Chondrocyte (in vitro differentiated cells): ENCODE results near the gene TNIP1. TPM values are rescaled to one million over a fixed set of nuclear protein-coding genes. Genes with fewer than 3 reads are reported as not detected.

Experiments
- DNase-seq: peaks from one replicate; pipeline ENCODE4 v3.0.0; 2021; ENCODE audit warnings: mixed read lengths, low spot score
- H3K27ac Mint-ChIP-seq: one replicate; pipeline ENCODE4 v1.8.0; 2021; ENCODE audit warnings: mild to moderate bottlenecking, moderate library complexity, mixed read lengths; ENCODE audit not compliant: unreplicated experiment
- H3K27me3 Mint-ChIP-seq: 2 replicates; pipeline ENCODE4 v1.8.0; 2021; ENCODE audit warnings: low read depth, mixed read lengths
- H3K36me3 Mint-ChIP-seq: 2 replicates; pipeline ENCODE4 v1.8.0; 2021; ENCODE audit warnings: low read depth, mixed read lengths
- H3K4me1 Mint-ChIP-seq: 2 replicates; pipeline ENCODE4 v1.8.0; 2021; ENCODE audit warnings: low read depth, mild to moderate bottlenecking, mixed read lengths
- H3K4me3 Mint-ChIP-seq: one replicate; pipeline ENCODE4 v1.8.0; 2021; ENCODE audit warnings: mild to moderate bottlenecking, moderate library complexity, mixed read lengths; ENCODE audit not compliant: unreplicated experiment
- H3K9me3 Mint-ChIP-seq: 2 replicates; pipeline ENCODE4 v1.8.0; 2021; ENCODE audit warnings: low read depth, mixed read lengths
- CTCF ChIP-seq: fragments of 200-600 bp; sonication (generic); IDR thresholded peaks from 2 replicates; pipeline ENCODE4 v1.5.0; 2021; ENCODE audit warnings: antibody characterized with exemption, mild to moderate bottlenecking, moderate library complexity
- total RNA-seq: library from RNA; stranded (reverse); gene quantifications from 3 replicates; pipeline ENCODE4 v1.2.1, GENCODE V29; 2021

TNIP1 gene
- total RNA-seq, 1 donor from 2014 or later: 75.6 TPM

- no peaks in the 10 kb centered on the region for H3K9me3 Mint-ChIP-seq
- no peaks in the 10 kb centered on the region for H3K4me1 Mint-ChIP-seq
- no peak overlapping the region for H3K4me3 Mint-ChIP-seq
- H3K27me3 Mint-ChIP-seq: no peaks in the 10 kb centered on the region
- DNase-seq: no peak
- H3K27ac Mint-ChIP-seq: no peak overlapping the region
- H3K36me3 Mint-ChIP-seq: peaks cover 31% of the 10 kb centered on the region
- TF ChIP-seq CTCF: no peak
These were observed 52.1 kb downstream of the TNIP1 start for GRCh38 chr5:151028717-151029116.

DNA sequence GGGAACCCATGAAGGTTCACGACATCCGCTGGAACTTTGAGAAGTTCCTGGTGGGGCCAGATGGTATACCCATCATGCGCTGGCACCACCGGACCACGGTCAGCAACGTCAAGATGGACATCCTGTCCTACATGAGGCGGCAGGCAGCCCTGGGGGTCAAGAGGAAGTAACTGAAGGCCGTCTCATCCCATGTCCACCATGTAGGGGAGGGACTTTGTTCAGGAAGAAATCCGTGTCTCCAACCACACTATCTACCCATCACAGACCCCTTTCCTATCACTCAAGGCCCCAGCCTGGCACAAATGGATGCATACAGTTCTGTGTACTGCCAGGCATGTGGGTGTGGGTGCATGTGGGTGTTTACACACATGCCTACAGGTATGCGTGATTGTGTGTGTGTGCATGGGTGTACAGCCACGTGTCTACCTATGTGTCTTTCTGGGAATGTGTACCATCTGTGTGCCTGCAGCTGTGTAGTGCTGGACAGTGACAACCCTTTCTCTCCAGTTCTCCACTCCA, 52.8 kb downstream of the TNIP1 start:
- Mint-ChIP-seq H3K36me3 (peaks cover 31% of the 10 kb centered on the region), H3K27me3 (no peaks in the 10 kb centered on the region), H3K9me3 (no peaks in the 10 kb centered on the region), H3K4me1 (no peaks in the 10 kb centered on the region), H3K4me3 (no peak overlapping the region), H3K27ac (no peak overlapping the region)
- DNase-seq: no peak
- no peak for TF ChIP-seq CTCF

DNA sequence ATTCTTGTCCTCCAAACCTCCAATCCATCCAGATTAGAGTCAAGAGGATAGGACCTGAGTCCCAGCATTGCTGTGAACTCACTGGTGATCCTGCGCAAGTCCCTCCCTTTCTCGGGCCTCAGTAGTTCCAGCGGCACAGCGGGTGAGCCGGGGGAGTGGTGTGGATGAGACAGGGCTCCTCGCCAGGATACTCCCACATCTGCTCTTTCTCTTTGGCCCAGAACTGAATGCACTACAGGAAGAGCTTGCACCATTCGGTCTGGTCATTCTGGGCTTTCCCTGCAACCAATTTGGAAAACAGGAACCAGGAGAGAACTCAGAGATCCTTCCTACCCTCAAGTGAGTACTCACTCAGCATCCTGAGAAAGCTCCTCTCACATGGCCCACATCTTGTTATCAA, 54.2 kb downstream of the TNIP1 start:
- no peaks in the 10 kb centered on the region for H3K9me3 Mint-ChIP-seq
- no peak overlapping the region for H3K4me3 Mint-ChIP-seq
- DNase-seq: no peak

DNA sequence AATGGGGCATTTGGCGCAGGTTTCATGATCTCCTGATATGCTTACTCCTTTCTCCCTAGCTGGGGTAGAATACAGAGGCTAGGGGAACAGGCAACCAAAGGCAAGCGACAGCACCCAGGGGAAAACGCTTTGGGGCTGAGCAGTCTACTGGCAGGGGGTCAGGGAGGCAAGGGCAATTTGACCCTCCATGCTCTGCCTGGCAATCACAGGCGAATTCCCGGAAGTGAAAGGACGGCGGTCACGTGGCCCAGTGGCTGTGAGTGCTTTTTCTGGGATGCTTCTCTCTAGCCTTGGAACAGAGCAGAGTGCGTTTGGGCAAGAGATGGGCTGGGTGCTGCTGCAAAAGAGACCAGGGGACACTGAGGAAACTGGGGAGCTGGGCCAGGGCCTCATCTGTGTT, 54.7 kb downstream of the TNIP1 start:
- Mint-ChIP-seq H3K4me1 (peaks cover 2% of the 10 kb centered on the region), H3K4me3 (no peak overlapping the region), H3K9me3 (no peaks in the 10 kb centered on the region), H3K36me3 (peaks cover 19% of the 10 kb centered on the region), H3K27me3 (no peaks in the 10 kb centered on the region), H3K27ac (no peak overlapping the region)
- no peak for DNase-seq
- TF ChIP-seq CTCF: no peak

More for the DNA sequence above, 54.2 kb downstream of the TNIP1 start:
- H3K36me3 Mint-ChIP-seq: peaks cover 23% of the 10 kb centered on the region
- no peaks in the 10 kb centered on the region for H3K27me3 Mint-ChIP-seq
- TF ChIP-seq CTCF: no peak
- H3K27ac Mint-ChIP-seq: no peak overlapping the region
- H3K4me1 Mint-ChIP-seq: no peaks in the 10 kb centered on the region

DNA sequence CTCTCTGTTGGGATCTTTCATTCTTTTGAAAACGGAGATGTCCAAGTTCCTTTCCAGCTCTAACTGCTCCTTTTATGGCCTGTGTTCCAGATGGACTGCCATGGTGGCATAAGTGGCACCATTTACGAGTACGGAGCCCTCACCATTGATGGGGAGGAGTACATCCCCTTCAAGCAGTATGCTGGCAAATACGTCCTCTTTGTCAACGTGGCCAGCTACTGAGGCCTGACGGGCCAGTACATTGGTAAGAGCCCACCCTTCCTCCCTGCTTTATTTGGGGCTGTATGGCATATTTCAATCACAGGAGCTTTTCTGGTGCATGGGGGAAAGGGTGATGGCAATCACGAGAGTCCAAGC, 55.6 kb downstream of the TNIP1 start:
- no peak for DNase-seq
- Mint-ChIP-seq H3K4me3 (no peak overlapping the region), H3K4me1 (peaks cover 8% of the 10 kb centered on the region), H3K36me3 (peaks cover 14% of the 10 kb centered on the region), H3K27ac (no peak overlapping the region), H3K27me3 (no peaks in the 10 kb centered on the region), H3K9me3 (no peaks in the 10 kb centered on the region)
- TF ChIP-seq CTCF: no peak
